Tibial nerve (tissue), 3 donors: ENCODE measurements around the gene ARHGAP44.

Experiments
- POLR2A ChIP-seq, 2 donors: fragments of 450-650 bp; IDR thresholded peaks; one replicate each; pipeline ENCODE4 v1.6.1; 2017; ENCODE audit warnings: antibody characterized with exemption in 2 of 2, mild to moderate bottlenecking in 2 of 2, moderate library complexity in 2 of 2
- TF ChIP-seq, protein P1 (sequence below), 5 experiments: fragments of 200-600 bp in 3 of 5; fragments of 450-650 bp in 2 of 5; sonication (generic) in 3 of 5; IDR thresholded peaks; one replicate each; pipeline ENCODE4 v1.5.1; 2016 to 2019; ENCODE audit warnings: antibody characterized with exemption in 5 of 5, mild to moderate bottlenecking in 3 of 5, moderate library complexity in 2 of 5

DNA sequence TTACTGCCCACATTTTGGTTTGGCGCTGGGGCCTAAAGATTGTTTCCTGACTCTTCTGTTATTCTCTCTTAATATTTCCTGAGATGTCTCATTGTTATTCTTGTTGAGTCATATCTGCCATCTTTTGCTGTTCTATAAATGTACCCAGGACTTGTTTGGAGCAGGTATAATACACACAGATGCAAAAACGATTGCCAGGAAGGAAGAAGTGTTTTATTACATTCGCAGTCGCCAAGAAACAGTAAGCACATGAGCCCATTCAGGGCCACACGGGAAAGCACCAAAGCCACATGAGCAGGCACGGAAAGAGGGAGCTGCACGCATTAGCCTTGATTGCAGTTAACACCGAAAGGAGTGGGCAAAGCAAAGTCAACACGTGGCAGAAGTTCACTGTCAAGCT is 70.2 kb downstream of the ARHGAP44 start:
- TF ChIP-seq, protein P1, sequence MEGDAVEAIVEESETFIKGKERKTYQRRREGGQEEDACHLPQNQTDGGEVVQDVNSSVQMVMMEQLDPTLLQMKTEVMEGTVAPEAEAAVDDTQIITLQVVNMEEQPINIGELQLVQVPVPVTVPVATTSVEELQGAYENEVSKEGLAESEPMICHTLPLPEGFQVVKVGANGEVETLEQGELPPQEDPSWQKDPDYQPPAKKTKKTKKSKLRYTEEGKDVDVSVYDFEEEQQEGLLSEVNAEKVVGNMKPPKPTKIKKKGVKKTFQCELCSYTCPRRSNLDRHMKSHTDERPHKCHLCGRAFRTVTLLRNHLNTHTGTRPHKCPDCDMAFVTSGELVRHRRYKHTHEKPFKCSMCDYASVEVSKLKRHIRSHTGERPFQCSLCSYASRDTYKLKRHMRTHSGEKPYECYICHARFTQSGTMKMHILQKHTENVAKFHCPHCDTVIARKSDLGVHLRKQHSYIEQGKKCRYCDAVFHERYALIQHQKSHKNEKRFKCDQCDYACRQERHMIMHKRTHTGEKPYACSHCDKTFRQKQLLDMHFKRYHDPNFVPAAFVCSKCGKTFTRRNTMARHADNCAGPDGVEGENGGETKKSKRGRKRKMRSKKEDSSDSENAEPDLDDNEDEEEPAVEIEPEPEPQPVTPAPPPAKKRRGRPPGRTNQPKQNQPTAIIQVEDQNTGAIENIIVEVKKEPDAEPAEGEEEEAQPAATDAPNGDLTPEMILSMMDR (IDR thresholded peaks at IDR 0.05): no peak
- TF ChIP-seq POLR2A (IDR thresholded peaks at IDR 0.05): no peak
